IMR-90 (cell line): ENCODE data around the gene CEACAM21.

Source experiments
- CEBPB ChIP-seq: IDR thresholded peaks from 2 replicates; pipeline ENCODE4 v1.6.1; 2012; ENCODE audit warnings: low read depth, low read length, improper control_type of control experiment
- MXI1 ChIP-seq: IDR thresholded peaks from 2 replicates; pipeline ENCODE4 v1.6.1; 2012; ENCODE audit warnings: low read depth, mild to moderate bottlenecking, low read length, moderate library complexity, borderline replicate concordance
- NFE2L2 ChIP-seq: fragments of 150-350 bp; IDR thresholded peaks from 2 replicates; pipeline ENCODE4 v1.6.1; 2016; ENCODE audit warnings: low read depth, mild to moderate bottlenecking, low read length
- POLR2A ChIP-seq: IDR thresholded peaks from 2 replicates; pipeline ENCODE4 v1.6.1; 2012; ENCODE audit warnings: mild to moderate bottlenecking, low read depth, low read length
- RCOR1 ChIP-seq: IDR thresholded peaks from 2 replicates; pipeline ENCODE4 v1.6.1; 2012; ENCODE audit warnings: mild to moderate bottlenecking, low read length, improper control_type of control experiment; ENCODE audit not compliant: insufficient replicate concordance
- RFX5 ChIP-seq: IDR thresholded peaks from 2 replicates; pipeline ENCODE4 v1.8.0; 2012; ENCODE audit warnings: low read depth, mild to moderate bottlenecking, low read length, moderate library complexity
- TF ChIP-seq, protein P1 (sequence below): conservative IDR thresholded peaks from 2 replicates; pipeline ENCODE4 v1.5.1; 2012; ENCODE audit warnings: mild to moderate bottlenecking, low read depth, low read length, improper control_type of control experiment
- TF ChIP-seq, protein P2 (sequence below): fragments of 150-350 bp; IDR thresholded peaks from 2 replicates; pipeline ENCODE4 v1.6.1; 2017; ENCODE audit warnings: mild to moderate bottlenecking, antibody characterized with exemption, low read length, low read depth

DNA sequence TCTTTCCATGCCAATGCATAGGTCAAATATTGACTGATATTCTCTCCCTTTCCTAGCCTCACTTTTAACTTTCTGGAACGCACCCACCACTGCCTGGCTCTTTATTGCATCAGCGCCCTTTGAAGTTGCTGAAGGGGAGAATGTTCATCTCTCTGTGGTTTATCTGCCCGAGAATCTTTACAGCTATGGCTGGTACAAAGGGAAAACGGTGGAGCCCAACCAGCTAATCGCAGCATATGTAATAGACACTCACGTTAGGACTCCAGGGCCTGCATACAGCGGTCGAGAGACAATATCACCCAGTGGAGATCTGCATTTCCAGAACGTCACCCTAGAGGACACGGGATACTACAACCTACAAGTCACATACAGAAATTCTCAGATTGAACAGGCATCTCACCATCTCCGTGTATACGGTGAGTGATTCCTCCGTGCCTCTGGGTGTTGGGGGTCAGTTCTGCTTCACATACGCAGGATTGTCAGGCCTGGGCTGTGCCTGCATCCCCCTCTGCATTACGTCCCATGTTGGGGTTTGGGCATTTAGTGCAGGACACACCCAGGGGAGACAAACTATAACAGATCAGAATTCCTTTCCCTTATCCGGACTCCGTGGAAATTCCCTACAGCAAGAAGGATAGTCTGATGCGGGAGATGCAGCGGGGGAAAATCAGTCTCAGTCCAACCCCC is 1.3 kb downstream of the CEACAM21 start:
- TF ChIP-seq, protein P1, sequence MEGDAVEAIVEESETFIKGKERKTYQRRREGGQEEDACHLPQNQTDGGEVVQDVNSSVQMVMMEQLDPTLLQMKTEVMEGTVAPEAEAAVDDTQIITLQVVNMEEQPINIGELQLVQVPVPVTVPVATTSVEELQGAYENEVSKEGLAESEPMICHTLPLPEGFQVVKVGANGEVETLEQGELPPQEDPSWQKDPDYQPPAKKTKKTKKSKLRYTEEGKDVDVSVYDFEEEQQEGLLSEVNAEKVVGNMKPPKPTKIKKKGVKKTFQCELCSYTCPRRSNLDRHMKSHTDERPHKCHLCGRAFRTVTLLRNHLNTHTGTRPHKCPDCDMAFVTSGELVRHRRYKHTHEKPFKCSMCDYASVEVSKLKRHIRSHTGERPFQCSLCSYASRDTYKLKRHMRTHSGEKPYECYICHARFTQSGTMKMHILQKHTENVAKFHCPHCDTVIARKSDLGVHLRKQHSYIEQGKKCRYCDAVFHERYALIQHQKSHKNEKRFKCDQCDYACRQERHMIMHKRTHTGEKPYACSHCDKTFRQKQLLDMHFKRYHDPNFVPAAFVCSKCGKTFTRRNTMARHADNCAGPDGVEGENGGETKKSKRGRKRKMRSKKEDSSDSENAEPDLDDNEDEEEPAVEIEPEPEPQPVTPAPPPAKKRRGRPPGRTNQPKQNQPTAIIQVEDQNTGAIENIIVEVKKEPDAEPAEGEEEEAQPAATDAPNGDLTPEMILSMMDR, result no peak
- TF ChIP-seq, protein P2, sequence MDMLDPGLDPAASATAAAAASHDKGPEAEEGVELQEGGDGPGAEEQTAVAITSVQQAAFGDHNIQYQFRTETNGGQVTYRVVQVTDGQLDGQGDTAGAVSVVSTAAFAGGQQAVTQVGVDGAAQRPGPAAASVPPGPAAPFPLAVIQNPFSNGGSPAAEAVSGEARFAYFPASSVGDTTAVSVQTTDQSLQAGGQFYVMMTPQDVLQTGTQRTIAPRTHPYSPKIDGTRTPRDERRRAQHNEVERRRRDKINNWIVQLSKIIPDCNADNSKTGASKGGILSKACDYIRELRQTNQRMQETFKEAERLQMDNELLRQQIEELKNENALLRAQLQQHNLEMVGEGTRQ, result no peak
- TF ChIP-seq POLR2A, result no peak
- no peak for TF ChIP-seq NFE2L2
- TF ChIP-seq MXI1, result no peak
- TF ChIP-seq RFX5, result no peak
- TF ChIP-seq RCOR1, result no peak
- TF ChIP-seq CEBPB, result no peak
